ENCODE results near the gene SZT2.
"Not testable (repeated sequence)": the region's sequence is repeated elsewhere in the genome, so short reads cannot be mapped to it uniquely, and the experiment has no call there.

SZT2 gene

GRCh38 chr1:43453442-43454269 lies 64.0 kb downstream of the SZT2 start, which contains the start of gene HYI:
Gene HYI (minus strand): TSS chr1:43453931. CDS start chr1:43453793, 138 bp downstream.
- DNase-seq (ENCODE audit: low read depth in 4 of 4, low spot score in 1 of 4) = peak in 3 of 4 experiments; percentile 23 to 52 (median 46)

GRCh38 chr1:43454270-43455011 lies 64.7 kb downstream of the SZT2 start:
- peak; percentile 20 to 45 (median 25) for DNase-seq (ENCODE audit: low read depth in 4 of 4, low spot score in 1 of 4)

GRCh38 chr1:43455213-43455889 lies 65.7 kb downstream of the SZT2 start:
- DNase-seq (ENCODE audit: low read depth in 4 of 4, low spot score in 1 of 4) = no peak

GRCh38 chr1:43458379-43458778 lies 68.7 kb downstream of the SZT2 start:
- not testable (repeated sequence) for DNase-seq (ENCODE audit: low read depth in 4 of 4, low spot score in 1 of 4)

GRCh38 chr1:43460988-43461693 lies 71.4 kb downstream of the SZT2 start:
- DNase-seq (ENCODE audit: low read depth in 4 of 4, low spot score in 1 of 4) = no peak

GRCh38 chr1:43463479-43463878 lies 73.8 kb downstream of the SZT2 start:
- DNase-seq (ENCODE audit: low read depth in 4 of 4, low spot score in 1 of 4) = no peak

- no peak for DNase-seq (ENCODE audit: low read depth in 4 of 4, low spot score in 1 of 4)
Observed at GRCh38 chr1:43464681-43465504, 75.2 kb downstream of the SZT2 start.

- DNase-seq (ENCODE audit: low read depth in 4 of 4, low spot score in 1 of 4) = no peak
Observed at GRCh38 chr1:43465505-43466067, 75.9 kb downstream of the SZT2 start.

GRCh38 chr1:43466403-43466802 lies 76.7 kb downstream of the SZT2 start:
- no peak for DNase-seq (ENCODE audit: low read depth in 4 of 4, low spot score in 1 of 4)

- no peak for DNase-seq (ENCODE audit: low read depth in 4 of 4, low spot score in 1 of 4)
Observed at GRCh38 chr1:43468414-43468813, 78.7 kb downstream of the SZT2 start.

GRCh38 chr1:43469932-43470331 lies 80.2 kb downstream of the SZT2 start:
- no peak for DNase-seq (ENCODE audit: low read depth in 4 of 4, low spot score in 1 of 4)

- DNase-seq (ENCODE audit: low read depth in 4 of 4, low spot score in 1 of 4) = no peak
Observed at GRCh38 chr1:43472087-43472462, 82.4 kb downstream of the SZT2 start.

GRCh38 chr1:43472463-43473151 lies 82.9 kb downstream of the SZT2 start:
- DNase-seq (ENCODE audit: low read depth in 4 of 4, low spot score in 1 of 4) = not testable (repeated sequence)

GRCh38 chr1:43473463-43473862 lies 83.8 kb downstream of the SZT2 start:
- no peak for DNase-seq (ENCODE audit: low read depth in 4 of 4, low spot score in 1 of 4)

- DNase-seq (ENCODE audit: low read depth in 4 of 4, low spot score in 1 of 4) = not testable (repeated sequence)
Observed at GRCh38 chr1:43475611-43476401, 86.1 kb downstream of the SZT2 start.

GRCh38 chr1:43477716-43478115 lies 88.0 kb downstream of the SZT2 start:
- DNase-seq (ENCODE audit: low read depth in 4 of 4, low spot score in 1 of 4) = no peak

- no peak for DNase-seq (ENCODE audit: low read depth in 4 of 4, low spot score in 1 of 4)
Observed at GRCh38 chr1:43479414-43479813, 89.7 kb downstream of the SZT2 start.

GRCh38 chr1:43481491-43481890 lies 91.8 kb downstream of the SZT2 start:
- DNase-seq (ENCODE audit: low read depth in 4 of 4, low spot score in 1 of 4) = no peak

Data from stimulated activated CD4-positive, alpha-beta T cell treated with anti-CD3 and anti-CD28 coated beads, Interleukin-1b, Interleukin-23, amount 100 ng/mL, for 24 hours (primary cell).